ENCODE results near the gene ABCA1. TPM values are rescaled to one million over a fixed set of nuclear protein-coding genes. Genes with fewer than 3 reads are reported as not detected.

The ABCA1 gene
- total RNA-seq, 6 experiments from 2014 or later = 45.8 to 107 (median 61.4) TPM

- H3K27me3 ChIP-seq = no peaks in the 10 kb centered on the region
- WGBS (ENCODE audit: insufficient coverage, low coverage, low lambda C conversion rate, missing lambda C conversion rate) = 100% methylated on average over 1 of the region's 2 CpGs
- DNase-seq (no peak), ATAC-seq (peak in 1 of 4 donors; percentile 7)
- H3K36me3 ChIP-seq = peaks cover 0 to 86% (median 44%) of the 10 kb centered on the region in 4 donors
- intact Hi-C loops (cut with DNase I) = no loop called here
- H3K9me3 ChIP-seq = no peaks in the 10 kb centered on the region
- no peak overlapping the region for H3K4me3 ChIP-seq
- TF ChIP-seq CTCF (IDR thresholded peaks at IDR 0.05) (no peak), POLR2A (IDR thresholded peaks at IDR 0.05) (no peak)
- peaks cover 0 to 29% (median 12%) of the 10 kb centered on the region in 4 donors for H3K4me1 ChIP-seq
- no peak overlapping the region for H3K27ac ChIP-seq
Observed at GRCh38 chr9:104883169-104883568, 44.8 kb downstream of the ABCA1 start.

GRCh38 chr9:104882566-104882965 is 45.4 kb downstream of the ABCA1 start:
- H3K27ac ChIP-seq = no peak overlapping the region
- H3K27me3 ChIP-seq = no peaks in the 10 kb centered on the region
- intact Hi-C loops (cut with DNase I) = no loop called here
- peaks cover 0 to 88% (median 44%) of the 10 kb centered on the region in 4 donors for H3K36me3 ChIP-seq
- DNase-seq (no peak), ATAC-seq (no peak)
- H3K4me3 ChIP-seq = no peak overlapping the region
- H3K9me3 ChIP-seq = no peaks in the 10 kb centered on the region
- H3K4me1 ChIP-seq = peaks cover 0 to 26% (median 12%) of the 10 kb centered on the region in 4 donors
- TF ChIP-seq CTCF (IDR thresholded peaks at IDR 0.05) = no peak
- TF ChIP-seq POLR2A (IDR thresholded peaks at IDR 0.05) = no peak

- WGBS (ENCODE audit: insufficient coverage, low coverage, low lambda C conversion rate, missing lambda C conversion rate) = 79% methylated on average over 4 of the region's 4 CpGs
- Histone ChIP-seq H3K4me1 (peaks cover 0 to 22% (median 10%) of the 10 kb centered on the region in 4 donors), H3K4me3 (no peak overlapping the region), H3K9me3 (no peaks in the 10 kb centered on the region), H3K27ac (no peak overlapping the region), H3K27me3 (no peaks in the 10 kb centered on the region), H3K36me3 (peaks cover 0 to 89% (median 45%) of the 10 kb centered on the region in 4 donors)
- no peak for DNase-seq
- TF ChIP-seq POLR2A (IDR thresholded peaks at IDR 0.05) = no peak
- TF ChIP-seq CTCF (IDR thresholded peaks at IDR 0.05) = no peak
- no peak for ATAC-seq
- intact Hi-C loops (cut with DNase I) = no loop called here
Observed at GRCh38 chr9:104882086-104882485, 45.9 kb downstream of the ABCA1 start.

- no peaks in the 10 kb centered on the region for H3K27me3 ChIP-seq
- H3K4me1 ChIP-seq = peaks cover 0 to 18% (median 0%) of the 10 kb centered on the region in 4 donors
- peak in 1 of 4 donors; percentile 15 for ATAC-seq
- TF ChIP-seq CTCF (IDR thresholded peaks at IDR 0.05) (no peak), POLR2A (IDR thresholded peaks at IDR 0.05) (no peak)
- no peaks in the 10 kb centered on the region for H3K9me3 ChIP-seq
- intact Hi-C loops (cut with DNase I) = no loop called here
- WGBS (ENCODE audit: insufficient coverage, low coverage, low lambda C conversion rate, missing lambda C conversion rate) = 72% methylated on average over 5 of the region's 5 CpGs
- H3K36me3 ChIP-seq = peaks cover 0 to 78% (median 39%) of the 10 kb centered on the region in 4 donors
- DNase-seq = no peak
- H3K27ac ChIP-seq = peak overlapping the region in 1 of 3 donors; percentile 13
- H3K4me3 ChIP-seq = no peak overlapping the region
Observed at GRCh38 chr9:104879555-104880309, 48.2 kb downstream of the ABCA1 start.

Data from right lobe of liver (tissue), 6 donors.